Measurements from ENCODE around the gene NACC2. TPM values are rescaled to one million over a fixed set of nuclear protein-coding genes. Genes with fewer than 3 reads are reported as not detected.

The NACC2 gene
- total and polyA plus RNA-seq, 2 donors (not counting 1 experiment from before 2014, with no cell fraction given), result 0.34 to 1.9 TPM

DNA sequence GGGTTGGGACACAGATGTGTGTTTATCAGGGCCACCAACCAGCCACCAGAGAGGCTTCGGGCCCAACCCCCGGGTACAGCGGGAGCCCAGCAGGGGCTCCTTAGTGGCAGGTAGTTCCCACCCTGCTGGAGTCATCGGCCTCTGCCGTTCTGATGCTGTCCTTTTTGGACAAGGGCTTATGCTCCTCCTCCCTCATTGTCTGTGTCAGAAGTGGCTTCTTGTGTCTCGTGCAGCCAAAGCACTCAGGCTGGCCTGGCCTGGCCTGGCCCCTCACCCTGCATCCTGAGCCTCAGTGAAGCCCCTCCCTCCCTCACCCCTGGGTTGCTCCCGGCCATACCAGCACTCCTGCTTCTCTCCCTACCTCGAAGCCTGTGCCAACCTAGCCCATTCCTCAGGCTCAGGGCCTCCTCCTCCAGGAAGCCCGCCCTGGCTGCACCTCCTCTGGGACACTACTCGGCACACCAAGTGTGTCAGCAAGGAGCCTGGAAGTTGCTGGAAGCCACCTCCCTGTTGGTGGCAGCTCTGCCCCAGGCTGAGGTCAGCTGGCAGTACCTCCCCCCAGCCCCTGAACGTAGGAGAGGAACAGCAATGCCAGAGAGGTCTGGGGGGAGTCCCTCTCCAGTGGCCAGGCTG is 129.8 kb downstream of the NACC2 start:
- Histone ChIP-seq H3K9me3 (ENCODE audit: control extremely low read depth in 1 of 3, control insufficient read depth in 2 of 3, insufficient read depth in 1 of 3, low read length in 2 of 3) (peaks cover 0 to 7% (median 0%) of the 10 kb centered on the region in 3 donors), H3K9ac (ENCODE audit: low read length) (no peak overlapping the region), H3K27me3 (replicated peaks in 1 of 4; ENCODE audit: control extremely low read depth in 1 of 4, control insufficient read depth in 3 of 4, insufficient read depth in 4 of 4, low read length in 3 of 4) (peaks cover 0 to 33% (median 0%) of the 10 kb centered on the region in 4 experiments), H3K79me2 (ENCODE audit: control insufficient read depth, insufficient read depth, low read length) (peaks cover 7% of the 10 kb centered on the region), H3K36me3 (replicated peaks in 1 of 2; ENCODE audit: control extremely low read depth in 1 of 2, control insufficient read depth in 1 of 2, extremely low read depth in 1 of 2, insufficient read depth in 2 of 2, low read length in 1 of 2) (no peaks in the 10 kb centered on the region), H3K4me1 (ENCODE audit: control insufficient read depth in 2 of 2, insufficient read depth in 2 of 2, low read length in 2 of 2) (peaks cover 4 to 18% of the 10 kb centered on the region in 2 donors), H2AFZ (ENCODE audit: insufficient read depth, low read depth, low read length, poor library complexity, severe bottlenecking) (no peak overlapping the region), H3K27ac (ENCODE audit: low read length in 2 of 2) (no peak overlapping the region), H4K20me1 (ENCODE audit: control insufficient read depth, insufficient read depth, low read length, poor library complexity, severe bottlenecking) (peaks cover 6% of the 10 kb centered on the region), H3K4me3 (ENCODE audit: control extremely low read depth in 1 of 5, extremely low read depth in 1 of 5, insufficient read depth in 1 of 5, low read depth in 2 of 5, low read length in 4 of 5) (no peak overlapping the region), H3K4me2 (replicated peaks; ENCODE audit: low read depth, low read length, poor library complexity, severe bottlenecking) (no peak overlapping the region)
- POLR2A ChIA-PET, result no interaction called here
- ATAC-seq (ENCODE audit: low read depth) (no peak), DNase-seq (no peak)
- no peak for TF ChIP-seq EZH2 (IDR thresholded peaks at IDR 0.05; ENCODE audit: borderline replicate concordance, insufficient read depth, low read depth, low read length, poor library complexity, severe bottlenecking)
- TF ChIP-seq, protein P1, sequence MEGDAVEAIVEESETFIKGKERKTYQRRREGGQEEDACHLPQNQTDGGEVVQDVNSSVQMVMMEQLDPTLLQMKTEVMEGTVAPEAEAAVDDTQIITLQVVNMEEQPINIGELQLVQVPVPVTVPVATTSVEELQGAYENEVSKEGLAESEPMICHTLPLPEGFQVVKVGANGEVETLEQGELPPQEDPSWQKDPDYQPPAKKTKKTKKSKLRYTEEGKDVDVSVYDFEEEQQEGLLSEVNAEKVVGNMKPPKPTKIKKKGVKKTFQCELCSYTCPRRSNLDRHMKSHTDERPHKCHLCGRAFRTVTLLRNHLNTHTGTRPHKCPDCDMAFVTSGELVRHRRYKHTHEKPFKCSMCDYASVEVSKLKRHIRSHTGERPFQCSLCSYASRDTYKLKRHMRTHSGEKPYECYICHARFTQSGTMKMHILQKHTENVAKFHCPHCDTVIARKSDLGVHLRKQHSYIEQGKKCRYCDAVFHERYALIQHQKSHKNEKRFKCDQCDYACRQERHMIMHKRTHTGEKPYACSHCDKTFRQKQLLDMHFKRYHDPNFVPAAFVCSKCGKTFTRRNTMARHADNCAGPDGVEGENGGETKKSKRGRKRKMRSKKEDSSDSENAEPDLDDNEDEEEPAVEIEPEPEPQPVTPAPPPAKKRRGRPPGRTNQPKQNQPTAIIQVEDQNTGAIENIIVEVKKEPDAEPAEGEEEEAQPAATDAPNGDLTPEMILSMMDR (IDR thresholded peaks at IDR 0.05), result no peak
- Mint-ChIP-seq H3K27me3 (peaks cover 27% of the 10 kb centered on the region), H3K9me3 (ENCODE audit: insufficient read depth) (no peaks in the 10 kb centered on the region), H3K27ac (no peak overlapping the region), H3K4me3 (no peak overlapping the region), H3K4me1 (peaks cover 18% of the 10 kb centered on the region)
- intact Hi-C loops (cut with micrococcal nuclease), result loop anchor here (10.0 kb wide), 1 partner anchor 280 kb away; the partner anchor contains the start of gene QSOX2
- CTCF ChIA-PET, result interaction anchor here (5.2 kb wide), 1 partner anchor 157 kb away, joined by 124 read pairs; no protein-coding TSS in a partner anchor
- 90% methylated on average over 11 of the region's 11 CpGs for WGBS (ENCODE audit: insufficient coverage)

DNA sequence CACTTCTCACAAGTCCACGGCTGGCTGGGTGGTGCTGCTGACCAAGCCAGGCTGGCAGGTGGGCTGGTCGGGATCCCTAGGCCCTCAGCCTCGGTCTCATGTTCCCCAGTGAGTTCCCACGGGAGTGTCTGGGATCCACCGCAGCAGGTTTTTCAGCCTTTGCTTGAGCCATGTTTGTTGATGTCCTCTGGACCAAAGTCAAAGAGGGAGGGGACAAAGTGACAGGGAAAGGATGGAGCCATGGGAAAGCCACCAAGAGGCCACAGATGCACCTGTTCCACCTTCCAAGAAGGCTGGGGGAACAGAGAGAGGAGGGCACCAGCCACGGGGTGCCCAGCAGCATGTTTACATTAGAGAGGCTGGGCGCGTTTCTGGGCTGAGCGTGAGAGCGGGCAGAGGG is 131.2 kb downstream of the NACC2 start:
- ATAC-seq (ENCODE audit: low read depth) (no peak), DNase-seq (no peak)
- H4K20me1 ChIP-seq (ENCODE audit: control insufficient read depth, insufficient read depth, low read length, poor library complexity, severe bottlenecking), result peaks cover 11% of the 10 kb centered on the region
- no peak overlapping the region for H3K27ac ChIP-seq (ENCODE audit: low read length in 2 of 2)
- CTCF ChIA-PET, result interaction anchor here (1.8 kb wide), 1 partner anchor 158 kb away, joined by 7 read pairs; no protein-coding TSS in a partner anchor
- 85% methylated on average over 5 of the region's 10 CpGs for WGBS (ENCODE audit: insufficient coverage)
- no peak overlapping the region for H3K4me2 ChIP-seq (replicated peaks; ENCODE audit: low read depth, low read length, poor library complexity, severe bottlenecking)
- H3K4me3 ChIP-seq (ENCODE audit: control extremely low read depth in 1 of 5, extremely low read depth in 1 of 5, insufficient read depth in 1 of 5, low read depth in 2 of 5, low read length in 4 of 5), result no peak overlapping the region
- H3K4me1 Mint-ChIP-seq, result peaks cover 26% of the 10 kb centered on the region
- H3K27ac Mint-ChIP-seq, result no peak overlapping the region
- H3K27me3 ChIP-seq (replicated peaks in 1 of 4; ENCODE audit: control extremely low read depth in 1 of 4, control insufficient read depth in 3 of 4, insufficient read depth in 4 of 4, low read length in 3 of 4), result peaks cover 0 to 30% (median 0%) of the 10 kb centered on the region in 4 experiments
- H3K9me3 Mint-ChIP-seq (ENCODE audit: insufficient read depth), result no peaks in the 10 kb centered on the region
- H3K9ac ChIP-seq (ENCODE audit: low read length), result no peak overlapping the region
- peaks cover 27% of the 10 kb centered on the region for H3K27me3 Mint-ChIP-seq
- TF ChIP-seq, protein P1 (IDR thresholded peaks at IDR 0.05), result no peak
- TF ChIP-seq EZH2 (IDR thresholded peaks at IDR 0.05; ENCODE audit: borderline replicate concordance, insufficient read depth, low read depth, low read length, poor library complexity, severe bottlenecking), result no peak
- no peak overlapping the region for H2AFZ ChIP-seq (ENCODE audit: insufficient read depth, low read depth, low read length, poor library complexity, severe bottlenecking)
- H3K4me1 ChIP-seq (ENCODE audit: control insufficient read depth in 2 of 2, insufficient read depth in 2 of 2, low read length in 2 of 2), result peaks cover 11 to 26% of the 10 kb centered on the region in 2 donors
- no peaks in the 10 kb centered on the region for H3K36me3 ChIP-seq (replicated peaks in 1 of 2; ENCODE audit: control extremely low read depth in 1 of 2, control insufficient read depth in 1 of 2, extremely low read depth in 1 of 2, insufficient read depth in 2 of 2, low read length in 1 of 2)
- intact Hi-C loops (cut with micrococcal nuclease), result loop anchor here (10.0 kb wide), 1 partner anchor 281 kb away; the partner anchor contains the start of gene QSOX2
- H3K9me3 ChIP-seq (ENCODE audit: control extremely low read depth in 1 of 3, control insufficient read depth in 2 of 3, insufficient read depth in 1 of 3, low read length in 2 of 3), result peaks cover 0 to 7% (median 0%) of the 10 kb centered on the region in 3 donors
- H3K79me2 ChIP-seq (ENCODE audit: control insufficient read depth, insufficient read depth, low read length), result peaks cover 20% of the 10 kb centered on the region
- H3K4me3 Mint-ChIP-seq, result no peak overlapping the region
- POLR2A ChIA-PET, result no interaction called here
